GM23248 (cell line): ENCODE results near the gene MYRIP.
"Not testable (repeated sequence)": the region's sequence is repeated elsewhere in the genome, so short reads cannot be mapped to it uniquely, and the experiment has no call there.

Source experiments
- EZH2 ChIP-seq: fragments of 200-600 bp; sonication (generic); IDR thresholded peaks from 2 replicates; pipeline ENCODE4 v1.6.1; 2018; ENCODE audit warnings: antibody characterized with exemption, mild to moderate bottlenecking; ENCODE audit not compliant: insufficient read depth, poor library complexity, severe bottlenecking
- EZH2phosphoT487 ChIP-seq: fragments of 200-600 bp; sonication (generic); IDR thresholded peaks from 2 replicates; pipeline ENCODE4 v1.6.1; 2018; ENCODE audit warnings: antibody characterized with exemption, moderate library complexity, mild to moderate bottlenecking, low read depth; ENCODE audit not compliant: insufficient read depth

- TF ChIP-seq EZH2, EZH2phosphoT487: not testable (repeated sequence)
Measured at GRCh38 chr3:40025892-40026291, 216.5 kb downstream of the MYRIP start.
